Psoas muscle (tissue), 8 donors: ENCODE measurements around the gene RIN3. TPM values are rescaled to one million over a fixed set of nuclear protein-coding genes. Genes with fewer than 3 reads are reported as not detected.

Experiments used
- ATAC-seq, 4 donors: fragments of 200-7000 bp; cut with Tn5 transposase; one replicate each; pipeline ENCODE4 v1.9.1; 2020; ENCODE audit warnings: moderate library complexity in 3 of 4, mild to moderate bottlenecking in 2 of 4
- DNase-seq, 2 donors: peaks; one replicate each; pipeline ENCODE4 v3.0.0-alpha.2; 2020
- H3K27ac ChIP-seq: fragments of 200-600 bp; one replicate; pipeline ENCODE4 v1.8.0; 2022
- H3K27me3 ChIP-seq, 3 donors: fragments of 200-600 bp in 1 of 3; one replicate each; pipeline versions ENCODE4 v1.6.1 to v1.8.0; 2013 to 2022; ENCODE audit warnings: low read length in 2 of 3, mild to moderate bottlenecking in 2 of 3, moderate library complexity in 1 of 3; ENCODE audit not compliant: insufficient read depth in 3 of 3
- H3K36me3 ChIP-seq, 2 donors: fragments of 200-600 bp in 1 of 2; one replicate each; pipeline versions ENCODE4 v1.6.1 to v1.8.0; 2013 to 2022; ENCODE audit warnings: low read depth in 1 of 2, mild to moderate bottlenecking in 1 of 2, moderate library complexity in 1 of 2; ENCODE audit not compliant: insufficient read depth in 1 of 2
- H3K4me1 ChIP-seq: fragments of 200-600 bp; one replicate; pipeline ENCODE4 v1.8.0; 2022
- H3K4me3 ChIP-seq: fragments of 200-600 bp; one replicate; pipeline ENCODE4 v1.8.0; 2022; ENCODE audit warnings: mild to moderate bottlenecking
- H3K9me3 ChIP-seq: fragments of 200-600 bp; one replicate; pipeline ENCODE4 v1.8.0; 2022
- CTCF ChIP-seq: fragments of 200-600 bp; IDR thresholded peaks from one replicate; pipeline ENCODE4 v1.8.0; 2022; ENCODE audit warnings: antibody characterized with exemption
- WGBS, 3 donors: extraction: QIAGEN DNeasy Blood & Tissue Kit; methylation state at CpG; one replicate each; pipeline versions ENCODE4 v1.1.6 to v1.1.7; 2013; 5-methylcytosine and 5-hydroxymethylcytosine counted together
- intact Hi-C, 2 donors: fragments of 100-400 bp; cut with DNase I; formaldehyde crosslinking; loops; one replicate each; pipeline versions ENCODE4 v1.11.0 to v1.14.2; 2022
- polyA plus RNA-seq, 3 donors: library from polyadenylated mRNA; stranded (reverse); fragments of 200-250 nt; gene quantifications; one replicate each; pipeline ENCODE4 v1.2.3, GENCODE V29; 2013
- total RNA-seq, 4 donors: library from RNA; stranded (reverse); fragmentation: NEBNext Ultra II Directional in 2 of 4; extraction: Animal tissue kit (Norgen Biotek cat#: 25700) in 2 of 4; gene quantifications; one replicate each; pipeline versions ENCODE4 v1.2.1 to v1.2.4, GENCODE V29; 2021 to 2023
- donor health status: healthy with polysubstance abuse.
- donor health status: DM: no; HTN: no; CAD: no; lungs with moderate emphysema.
- donor health status: Bipolar disorder and iron deficiency.
- donor health status: healthy.
- donor health status: DM: yes; HTN: yes; CAD: no.
- donor health status: DM: no; HTN: no; CAD: no.
- donor health status: DM: no; HTN: no; CAD: no.
- donor health status: DM: yes; HTN: yes; CAD: no.

RIN3 gene
- total and polyA plus RNA-seq, 7 donors = 1.2 to 8.7 (median 3.8) TPM

DNA sequence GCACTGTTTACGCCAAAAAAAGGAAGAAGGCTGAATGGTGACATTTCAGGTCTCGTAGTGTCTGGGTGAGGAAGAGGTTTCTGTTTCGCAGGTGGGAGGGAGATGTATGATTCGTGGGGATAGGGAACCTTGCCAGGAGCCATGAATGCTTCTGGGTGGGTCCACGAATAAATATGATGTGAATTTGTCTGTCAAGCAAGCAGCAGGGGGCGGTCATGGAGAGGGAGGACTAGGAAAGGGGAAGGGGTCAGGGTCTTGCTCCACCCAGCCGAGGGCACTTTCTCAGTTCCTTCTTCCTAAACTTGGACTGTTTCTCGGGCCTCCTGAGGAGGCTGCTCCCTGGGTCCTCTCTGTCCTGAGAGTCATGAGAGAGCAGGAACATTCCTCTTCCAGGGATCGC, 162.4 kb downstream of the RIN3 start:
- H3K27me3 ChIP-seq = no peaks in the 10 kb centered on the region
- WGBS, 3 donors = 67 to 82% (median 78%) methylated on average over 9 of the region's 9 CpGs
- DNase-seq (no peak), ATAC-seq (no peak)
- no peak for TF ChIP-seq CTCF
- intact Hi-C loops = no loop called here
- H3K4me3 ChIP-seq = no peak overlapping the region
- no peak overlapping the region for H3K27ac ChIP-seq
- no peaks in the 10 kb centered on the region for H3K4me1 ChIP-seq
- no peaks in the 10 kb centered on the region for H3K36me3 ChIP-seq
- H3K9me3 ChIP-seq = no peaks in the 10 kb centered on the region

- intact Hi-C loops = no loop called here
- H3K4me1 ChIP-seq = no peaks in the 10 kb centered on the region
- H3K9me3 ChIP-seq = no peaks in the 10 kb centered on the region
- H3K36me3 ChIP-seq = no peaks in the 10 kb centered on the region
- no peak overlapping the region for H3K27ac ChIP-seq
- 87 to 93% (median 89%) methylated on average over 8 of the region's 8 CpGs for WGBS, 3 donors
- ATAC-seq = no peak
- no peak for DNase-seq
- no peak overlapping the region for H3K4me3 ChIP-seq
- H3K27me3 ChIP-seq = no peaks in the 10 kb centered on the region
- TF ChIP-seq CTCF = no peak
Observed at GRCh38 chr14:92676403-92677086, 163.0 kb downstream of the RIN3 start.

GRCh38 chr14:92677087-92677668, 163.6 kb downstream of the RIN3 start:
- H3K4me3 ChIP-seq = no peak overlapping the region
- H3K27me3 ChIP-seq = no peaks in the 10 kb centered on the region
- no peaks in the 10 kb centered on the region for H3K9me3 ChIP-seq
- no peak for ATAC-seq
- H3K4me1 ChIP-seq = no peaks in the 10 kb centered on the region
- no peak overlapping the region for H3K27ac ChIP-seq
- H3K36me3 ChIP-seq = no peaks in the 10 kb centered on the region
- no peak for DNase-seq
- 84 to 85% (median 84%) methylated on average over 4 of the region's 4 CpGs for WGBS, 3 donors
- TF ChIP-seq CTCF = no peak
- intact Hi-C loops = no loop called here

DNA sequence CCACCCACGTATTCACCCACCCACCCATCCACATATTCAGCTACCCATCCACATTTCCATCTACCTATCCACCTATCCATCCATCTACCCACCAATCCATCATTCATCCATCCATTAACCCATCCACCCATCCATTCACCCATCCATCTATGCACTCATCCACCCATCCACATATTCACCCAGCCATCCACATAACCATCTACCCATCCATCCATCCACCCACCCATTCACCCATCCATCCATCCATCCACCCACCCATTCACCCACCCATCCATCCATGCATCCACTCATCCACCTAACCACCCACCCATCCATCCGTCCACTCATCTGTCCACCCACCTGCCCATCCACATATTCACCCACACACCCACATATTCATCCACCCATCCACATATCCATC, 164.4 kb downstream of the RIN3 start:
- Histone ChIP-seq H3K36me3 (no peaks in the 10 kb centered on the region), H3K4me1 (no peaks in the 10 kb centered on the region), H3K27ac (no peak overlapping the region), H3K27me3 (no peaks in the 10 kb centered on the region), H3K9me3 (no peaks in the 10 kb centered on the region), H3K4me3 (no peak overlapping the region)
- DNase-seq (no peak), ATAC-seq (no peak)
- TF ChIP-seq CTCF = no peak
- intact Hi-C loops = no loop called here
- 92 to 96% (median 94%) methylated on average over 2 of the region's 2 CpGs for WGBS, 3 donors

- 79 to 82% (median 82%) methylated on average over 5 of the region's 5 CpGs for WGBS, 3 donors
- Histone ChIP-seq H3K4me3 (no peak overlapping the region), H3K36me3 (no peaks in the 10 kb centered on the region), H3K27me3 (no peaks in the 10 kb centered on the region), H3K4me1 (no peaks in the 10 kb centered on the region), H3K27ac (no peak overlapping the region), H3K9me3 (no peaks in the 10 kb centered on the region)
- intact Hi-C loops = no loop called here
- ATAC-seq (no peak), DNase-seq (no peak)
- no peak for TF ChIP-seq CTCF
Observed at GRCh38 chr14:92678766-92679165, 165.2 kb downstream of the RIN3 start.
